ENCODE results near the gene CCDC57. TPM values are rescaled to one million over a fixed set of nuclear protein-coding genes. Genes with fewer than 3 reads are reported as not detected.

CCDC57 gene
- total RNA-seq, 1 donor from 2014 or later, result 108 TPM

DNA sequence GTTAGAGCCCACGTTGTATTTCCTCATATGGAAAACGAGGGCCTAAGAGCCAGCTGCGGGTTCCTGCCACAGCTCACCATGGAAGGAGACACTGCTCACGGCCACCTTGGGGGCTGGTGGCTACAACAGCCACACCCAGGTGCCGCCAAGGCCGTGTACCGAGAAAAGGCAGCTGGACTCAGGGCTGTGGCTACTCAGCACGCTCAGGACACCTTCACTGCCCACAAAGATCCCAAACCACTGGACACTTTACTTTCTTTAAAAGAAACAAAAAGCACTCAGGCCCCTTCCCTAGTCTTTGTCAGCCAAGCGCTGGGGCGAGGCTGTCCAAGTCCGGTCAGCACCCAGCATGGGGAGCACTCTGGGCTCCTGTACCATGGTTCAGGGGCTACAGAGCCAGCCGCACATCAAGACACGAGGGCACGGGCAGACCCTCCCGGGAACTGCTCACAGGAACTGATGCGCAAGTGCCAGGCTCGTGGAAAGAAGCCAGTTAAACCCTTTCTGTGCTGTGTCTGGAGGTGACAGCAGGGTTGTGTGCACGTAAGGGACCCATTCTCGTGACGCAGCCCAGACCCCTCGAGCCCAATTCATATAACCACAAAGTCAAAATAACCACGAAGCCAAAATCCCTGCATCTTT lies 34.7 kb upstream of the CCDC57 start:
- no peak for DNase-seq (ENCODE audit: low spot score)

GRCh38 chr17:82246365-82247181 lies 33.9 kb upstream of the CCDC57 start:
- peak; percentile 50 for DNase-seq (ENCODE audit: low spot score)

GRCh38 chr17:82246040-82246364 lies 33.4 kb upstream of the CCDC57 start:
- DNase-seq (ENCODE audit: low spot score), result no peak

DNA sequence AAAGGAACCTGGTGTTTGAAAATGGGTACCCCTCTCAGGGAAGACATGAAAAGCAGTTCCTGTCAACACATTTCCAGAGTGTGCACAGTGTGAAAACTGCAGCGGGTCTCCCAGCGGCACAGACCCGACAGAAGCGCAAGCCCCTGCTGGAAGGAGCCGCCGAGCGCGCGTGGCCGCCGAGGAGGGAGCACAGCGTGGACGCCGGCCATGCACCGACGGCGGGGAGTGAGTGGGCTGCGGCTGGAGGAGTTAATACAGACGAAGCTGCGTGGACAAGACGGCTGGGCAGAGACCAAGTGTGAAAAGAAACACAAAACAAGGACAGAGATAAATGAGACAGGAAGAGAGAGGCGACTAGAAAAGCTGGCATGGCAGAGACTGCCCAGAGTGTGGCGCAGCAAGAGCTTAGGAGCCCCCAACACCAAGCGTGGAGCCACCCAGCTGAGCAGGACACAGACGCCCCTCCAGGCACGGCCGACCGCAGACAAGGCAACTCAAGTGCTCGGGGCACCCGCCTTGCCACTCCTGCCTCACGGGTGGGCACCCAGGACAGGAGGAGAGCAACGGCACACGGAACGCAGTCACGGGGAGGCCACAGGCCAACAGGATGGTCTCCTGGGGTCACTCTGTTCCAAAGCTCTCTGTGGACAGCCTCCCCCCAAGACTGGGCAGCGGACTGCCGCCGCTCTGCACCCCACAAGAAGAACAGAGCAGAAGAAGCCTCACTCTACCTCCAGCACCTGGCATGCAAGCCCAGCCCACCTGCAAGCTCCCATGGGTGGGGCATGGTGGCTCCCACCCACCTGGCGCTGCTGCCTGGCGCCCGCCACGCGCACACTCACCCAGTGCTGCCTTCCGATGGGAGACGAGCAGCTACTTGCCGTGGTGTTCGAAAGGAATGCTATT lies 32.7 kb upstream of the CCDC57 start:
- no peak for DNase-seq (ENCODE audit: low spot score)

DNA sequence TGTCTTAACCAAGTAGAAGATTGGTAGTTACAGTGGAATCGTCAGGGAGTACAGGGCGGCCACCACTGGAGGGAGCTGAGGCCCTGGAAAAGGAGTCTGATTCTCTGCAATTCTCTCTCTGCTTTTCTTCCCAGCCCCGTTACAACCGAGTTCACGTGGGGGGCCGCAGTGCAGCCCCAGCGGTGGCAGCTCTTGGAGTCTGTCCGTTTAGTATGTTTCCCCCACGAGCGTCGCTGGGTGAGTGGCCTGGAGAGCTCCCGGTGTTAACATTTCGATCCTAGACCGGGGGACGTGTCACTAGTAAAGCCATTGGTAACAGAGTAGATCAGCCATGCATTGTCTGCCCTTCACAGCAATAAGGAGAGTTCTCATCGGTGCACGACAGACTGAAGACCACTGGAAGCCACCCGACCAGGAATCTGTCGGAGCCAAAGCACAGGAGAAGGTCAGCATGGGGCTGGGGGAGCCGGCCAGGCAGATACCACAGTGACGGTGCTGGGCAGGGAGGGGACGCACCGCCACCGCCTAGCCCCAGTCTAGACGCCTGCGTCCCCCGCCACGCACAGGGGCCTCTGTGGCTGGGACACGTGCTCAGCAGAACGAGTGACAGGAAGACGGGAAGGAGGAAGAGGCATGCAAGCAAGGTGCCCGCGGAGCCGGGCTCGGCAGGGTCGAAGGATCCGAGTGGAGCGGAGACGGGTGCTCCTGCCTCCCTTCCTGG lies 31.9 kb upstream of the CCDC57 start:
- no peak for DNase-seq (ENCODE audit: low spot score)

- DNase-seq (ENCODE audit: low spot score), result no peak
Observed at GRCh38 chr17:82243648-82244412, 31.2 kb upstream of the CCDC57 start.

GRCh38 chr17:82242977-82243647 lies 30.5 kb upstream of the CCDC57 start:
- peak; percentile 84 for DNase-seq (ENCODE audit: low spot score)

DNA sequence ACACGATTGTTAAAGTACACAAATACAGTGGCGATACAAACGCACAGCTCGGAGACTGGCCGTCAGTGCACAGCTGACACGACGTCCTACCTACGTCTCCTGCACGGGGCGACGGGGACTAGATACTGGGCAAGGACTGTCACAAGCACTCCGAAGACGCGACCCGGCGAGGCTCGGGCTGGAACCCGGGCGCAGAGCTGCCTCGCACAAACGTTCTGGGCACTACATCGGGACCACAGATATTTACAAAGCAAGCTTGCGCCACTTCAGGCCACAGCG lies 30.0 kb upstream of the CCDC57 start:
- peak; percentile 49 for DNase-seq (ENCODE audit: low spot score)

DNA sequence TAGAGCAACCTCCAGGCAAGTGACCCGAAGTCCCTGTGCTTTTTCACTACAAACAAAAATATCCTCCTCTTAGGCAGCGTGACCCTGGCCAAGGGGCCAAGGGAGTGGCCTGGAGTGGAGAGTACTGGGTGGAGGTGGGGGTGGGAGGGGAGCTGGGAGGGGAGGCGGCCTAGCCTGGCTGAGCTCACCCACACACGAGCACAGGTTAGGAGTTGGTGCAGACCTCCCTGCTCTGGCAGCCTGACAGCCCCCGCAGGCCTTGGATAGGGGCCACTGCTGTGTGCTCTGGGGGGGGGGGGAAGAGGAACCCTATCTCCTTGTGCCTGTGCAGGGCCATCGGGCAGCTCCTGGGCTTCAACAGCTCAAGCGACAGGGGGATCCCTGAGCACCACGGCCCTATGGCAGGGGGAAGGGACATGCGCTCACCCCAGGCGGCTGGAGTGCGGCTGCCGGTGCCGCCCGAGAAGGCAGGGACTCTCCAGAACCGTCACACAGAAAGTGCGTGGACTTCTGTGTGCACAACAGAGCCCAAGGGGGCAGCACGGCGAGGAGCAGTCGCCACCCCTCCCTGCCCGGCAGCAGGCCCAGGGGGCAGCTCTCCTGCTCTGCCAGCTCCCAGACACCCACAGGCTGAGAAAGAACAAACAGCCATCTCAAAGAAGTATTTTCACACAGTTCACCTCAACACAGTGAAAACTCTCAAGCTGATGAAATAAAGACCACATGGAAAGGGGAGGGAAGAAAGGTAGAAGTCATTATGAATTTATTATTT lies 29.5 kb upstream of the CCDC57 start:
- peak; percentile 48 for DNase-seq (ENCODE audit: low spot score)

- DNase-seq (ENCODE audit: low spot score), result peak; percentile 78
Observed at GRCh38 chr17:82241183-82241925, 28.7 kb upstream of the CCDC57 start.

DNA sequence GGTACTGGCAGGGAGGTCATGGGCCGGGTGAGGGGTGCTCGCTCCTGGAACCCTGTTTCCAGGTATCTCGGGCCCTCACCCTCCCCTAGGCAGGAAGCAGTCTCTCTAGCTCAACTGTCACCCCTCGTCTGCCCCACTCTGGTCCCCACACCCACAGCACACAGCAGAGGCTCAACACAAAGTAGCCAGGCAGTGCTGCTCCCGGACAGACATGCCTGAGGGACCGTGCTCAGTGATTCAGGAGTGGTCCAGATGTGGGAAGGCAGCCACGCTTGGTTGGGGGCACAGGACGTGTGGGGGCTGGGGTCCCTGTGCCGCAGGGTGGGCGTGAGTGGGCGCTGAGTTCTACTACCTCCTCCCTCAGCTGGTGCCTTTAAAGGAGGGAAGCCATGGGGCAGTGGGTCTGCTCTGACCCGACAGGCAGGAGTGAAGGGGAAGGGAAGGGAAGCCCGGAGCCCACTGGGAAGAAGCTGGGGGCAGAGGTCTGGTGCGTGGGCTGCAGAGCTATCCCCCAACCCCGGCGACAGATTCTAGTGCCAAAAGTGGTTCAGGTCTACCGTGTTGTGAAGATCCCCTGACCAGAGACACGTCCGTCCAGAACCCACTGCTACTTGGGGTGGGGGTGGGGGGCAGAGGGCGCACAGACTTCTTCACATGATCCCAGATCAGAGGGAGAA lies 28.0 kb upstream of the CCDC57 start:
- DNase-seq (ENCODE audit: low spot score), result no peak

DNA sequence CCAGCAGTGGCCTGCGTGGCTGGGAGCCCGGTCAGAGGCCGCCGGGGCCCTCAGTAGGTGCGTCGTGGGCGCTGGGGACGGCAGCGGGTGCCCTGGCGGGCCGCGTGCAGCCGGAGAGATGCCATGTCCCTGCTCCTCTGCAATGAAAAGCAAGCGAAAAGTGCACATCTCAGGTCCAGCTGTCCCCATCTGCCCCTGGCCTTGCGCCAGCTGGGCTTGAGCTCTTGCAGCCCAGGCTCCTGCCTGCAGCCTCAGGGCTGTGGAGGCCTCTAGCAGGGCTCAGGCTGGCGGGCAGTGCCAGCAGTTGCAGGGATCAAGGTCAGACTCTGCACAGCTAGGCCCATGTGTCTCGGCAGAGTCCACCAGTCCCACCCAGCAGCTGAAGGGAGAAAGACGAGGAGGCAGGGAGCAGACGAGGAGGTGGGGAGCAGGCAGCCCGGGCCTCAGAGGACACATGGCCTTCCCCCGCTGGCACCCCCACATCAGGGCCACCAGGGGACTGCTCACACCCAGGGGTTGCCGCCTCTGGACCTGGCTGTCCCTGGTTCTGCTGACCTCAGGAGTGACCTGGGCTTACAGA lies 27.4 kb upstream of the CCDC57 start:
- peak; percentile 45 for DNase-seq (ENCODE audit: low spot score)

GRCh38 chr17:82239401-82239925 lies 26.8 kb upstream of the CCDC57 start:
- no peak for DNase-seq (ENCODE audit: low spot score)

DNA sequence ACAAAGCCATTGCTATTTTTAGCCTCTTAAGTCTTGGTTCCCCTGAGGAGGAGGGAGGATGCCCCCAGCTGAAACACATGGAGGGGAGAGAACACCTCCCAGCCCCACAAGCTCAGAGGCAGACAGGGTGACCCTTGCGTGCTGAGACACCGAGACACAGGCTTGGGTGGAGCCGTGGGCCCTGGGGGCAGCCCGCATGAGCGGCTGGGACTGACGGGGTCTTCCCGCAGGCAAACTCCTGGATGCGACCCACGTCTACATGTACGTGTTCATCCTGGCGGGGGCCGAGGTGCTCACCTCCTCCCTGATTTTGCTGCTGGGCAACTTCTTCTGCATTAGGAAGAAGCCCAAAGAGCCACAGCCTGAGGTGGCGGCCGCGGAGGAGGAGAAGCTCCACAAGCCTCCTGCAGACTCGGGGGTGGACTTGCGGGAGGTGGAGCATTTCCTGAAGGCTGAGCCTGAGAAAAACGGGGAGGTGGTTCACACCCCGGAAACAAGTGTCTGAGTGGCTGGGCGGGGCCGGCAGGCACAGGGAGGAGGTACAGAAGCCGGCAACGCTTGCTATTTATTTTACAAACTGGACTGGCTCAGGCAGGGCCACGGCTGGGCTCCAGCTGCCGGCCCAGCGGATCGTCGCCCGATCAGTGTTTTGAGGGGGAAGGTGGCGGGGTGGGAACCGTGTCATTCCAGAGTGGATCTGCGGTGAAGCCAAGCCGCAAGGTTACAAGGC lies 26.0 kb upstream of the CCDC57 start:
- peak; percentile 92 for DNase-seq (ENCODE audit: low spot score)

DNA sequence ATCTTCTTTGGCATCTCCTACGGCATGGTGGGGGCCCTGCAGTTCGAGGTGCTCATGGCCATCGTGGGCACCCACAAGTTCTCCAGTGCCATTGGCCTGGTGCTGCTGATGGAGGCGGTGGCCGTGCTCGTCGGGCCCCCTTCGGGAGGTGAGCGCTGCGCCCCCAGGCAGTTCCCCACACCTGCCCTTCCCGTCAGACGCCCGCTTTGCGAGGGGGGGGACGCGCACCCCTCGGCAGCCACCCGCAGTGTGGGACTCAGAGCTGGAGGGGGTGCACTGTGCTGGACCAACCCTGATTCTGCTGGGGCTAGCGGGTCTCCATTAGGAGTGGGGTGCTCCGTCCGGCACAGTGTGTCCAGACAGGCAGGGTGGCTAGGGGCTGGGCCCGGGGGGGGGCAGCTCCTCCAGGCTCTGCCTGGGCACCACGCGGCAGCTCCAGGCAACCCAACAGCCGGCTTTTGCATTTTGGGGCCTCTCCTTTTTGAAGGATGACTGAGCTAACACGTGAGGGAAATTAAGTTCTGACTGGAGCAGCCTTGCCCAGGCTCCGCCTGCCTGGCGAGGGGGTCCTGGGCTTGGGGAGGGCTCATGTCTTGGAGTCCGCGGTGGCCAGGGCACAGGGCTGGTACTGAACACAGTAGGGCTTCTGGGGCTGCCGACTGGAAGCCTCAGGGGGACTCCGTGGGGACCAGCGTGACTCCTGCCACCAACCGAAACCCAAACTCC lies 25.3 kb upstream of the CCDC57 start:
- DNase-seq (ENCODE audit: low spot score), result peak; percentile 48

DNA sequence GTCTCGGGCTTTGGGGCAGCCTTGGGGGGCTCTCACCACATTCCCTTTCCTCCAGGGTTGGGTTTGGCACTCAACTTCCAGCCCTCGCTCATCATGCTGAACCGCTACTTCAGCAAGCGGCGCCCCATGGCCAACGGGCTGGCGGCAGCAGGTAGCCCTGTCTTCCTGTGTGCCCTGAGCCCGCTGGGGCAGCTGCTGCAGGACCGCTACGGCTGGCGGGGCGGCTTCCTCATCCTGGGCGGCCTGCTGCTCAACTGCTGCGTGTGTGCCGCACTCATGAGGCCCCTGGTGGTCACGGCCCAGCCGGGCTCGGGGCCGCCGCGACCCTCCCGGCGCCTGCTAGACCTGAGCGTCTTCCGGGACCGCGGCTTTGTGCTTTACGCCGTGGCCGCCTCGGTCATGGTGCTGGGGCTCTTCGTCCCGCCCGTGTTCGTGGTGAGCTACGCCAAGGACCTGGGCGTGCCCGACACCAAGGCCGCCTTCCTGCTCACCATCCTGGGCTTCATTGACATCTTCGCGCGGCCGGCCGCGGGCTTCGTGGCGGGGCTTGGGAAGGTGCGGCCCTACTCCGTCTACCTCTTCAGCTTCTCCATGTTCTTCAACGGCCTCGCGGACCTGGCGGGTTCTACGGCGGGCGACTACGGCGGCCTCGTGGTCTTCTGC lies 24.6 kb upstream of the CCDC57 start:
- DNase-seq (ENCODE audit: low spot score), result peak; percentile 47
